ENCODE results near the gene DCAF6. TPM values are rescaled to one million over a fixed set of nuclear protein-coding genes. Genes with fewer than 3 reads are reported as not detected.

Gene DCAF6
- total RNA-seq, 6 experiments from 2014 or later: 52.5 to 59.4 (median 55.3) TPM

DNA sequence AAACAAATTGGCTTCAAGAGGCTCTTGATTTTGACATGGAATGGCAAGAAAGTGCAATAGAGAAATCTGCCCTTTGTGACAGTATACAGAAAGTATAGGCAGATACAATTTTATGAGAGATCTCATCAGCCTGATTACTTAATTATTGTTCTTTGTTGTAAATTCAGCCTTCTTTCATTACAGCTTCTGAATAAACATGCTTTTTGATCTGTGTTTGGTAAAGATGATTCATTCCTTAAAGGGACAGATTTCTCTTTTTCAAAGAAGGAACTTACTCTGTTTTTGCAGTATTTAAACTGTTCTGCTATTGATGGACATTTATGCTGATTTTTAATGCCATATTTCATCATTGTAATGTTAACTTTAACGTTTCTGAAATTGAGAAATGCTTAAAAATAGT is 14.1 kb downstream of the DCAF6 start:
- peaks cover 28% of the 10 kb centered on the region for H3K36me3 Mint-ChIP-seq (ENCODE audit: low read depth)
- DNase-seq: no peak
- TF ChIP-seq, protein P1, sequence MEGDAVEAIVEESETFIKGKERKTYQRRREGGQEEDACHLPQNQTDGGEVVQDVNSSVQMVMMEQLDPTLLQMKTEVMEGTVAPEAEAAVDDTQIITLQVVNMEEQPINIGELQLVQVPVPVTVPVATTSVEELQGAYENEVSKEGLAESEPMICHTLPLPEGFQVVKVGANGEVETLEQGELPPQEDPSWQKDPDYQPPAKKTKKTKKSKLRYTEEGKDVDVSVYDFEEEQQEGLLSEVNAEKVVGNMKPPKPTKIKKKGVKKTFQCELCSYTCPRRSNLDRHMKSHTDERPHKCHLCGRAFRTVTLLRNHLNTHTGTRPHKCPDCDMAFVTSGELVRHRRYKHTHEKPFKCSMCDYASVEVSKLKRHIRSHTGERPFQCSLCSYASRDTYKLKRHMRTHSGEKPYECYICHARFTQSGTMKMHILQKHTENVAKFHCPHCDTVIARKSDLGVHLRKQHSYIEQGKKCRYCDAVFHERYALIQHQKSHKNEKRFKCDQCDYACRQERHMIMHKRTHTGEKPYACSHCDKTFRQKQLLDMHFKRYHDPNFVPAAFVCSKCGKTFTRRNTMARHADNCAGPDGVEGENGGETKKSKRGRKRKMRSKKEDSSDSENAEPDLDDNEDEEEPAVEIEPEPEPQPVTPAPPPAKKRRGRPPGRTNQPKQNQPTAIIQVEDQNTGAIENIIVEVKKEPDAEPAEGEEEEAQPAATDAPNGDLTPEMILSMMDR (IDR thresholded peaks at IDR 0.05): no peak
- no peaks in the 10 kb centered on the region for H3K9me3 Mint-ChIP-seq
- H3K27ac Mint-ChIP-seq: no peak overlapping the region
- H3K4me3 Mint-ChIP-seq: no peak overlapping the region
- no peaks in the 10 kb centered on the region for H3K27me3 Mint-ChIP-seq (ENCODE audit: insufficient read depth)
- peaks cover 39% of the 10 kb centered on the region for H3K4me1 Mint-ChIP-seq (ENCODE audit: low read depth)

DNA sequence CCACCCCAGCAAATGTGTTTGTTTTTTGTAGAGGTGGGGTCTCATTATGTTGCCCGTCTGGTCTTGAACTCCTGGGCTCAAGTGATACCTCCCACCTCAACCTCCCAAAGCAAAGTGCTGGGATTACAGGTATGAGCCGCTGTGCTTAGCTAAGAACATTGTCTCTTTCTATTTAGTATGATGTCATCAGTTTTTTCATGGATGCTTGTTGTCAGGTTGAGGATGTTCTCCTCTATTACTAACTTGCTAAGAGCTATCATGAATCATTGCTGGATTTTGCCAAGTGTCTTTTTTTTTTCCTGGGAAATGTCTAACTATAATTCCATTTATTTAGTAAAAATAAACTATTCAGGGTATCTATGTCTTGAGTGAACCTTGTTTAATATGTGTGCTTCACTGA is 19.4 kb downstream of the DCAF6 start:
- Mint-ChIP-seq H3K4me3 (no peak overlapping the region), H3K27ac (peak overlapping the region; percentile 33; the same call in 1 of the 2 replicates), H3K4me1 (ENCODE audit: low read depth) (peaks cover 45% of the 10 kb centered on the region), H3K9me3 (no peaks in the 10 kb centered on the region), H3K27me3 (ENCODE audit: insufficient read depth) (no peaks in the 10 kb centered on the region), H3K36me3 (ENCODE audit: low read depth) (peaks cover 38% of the 10 kb centered on the region)
- no peak for DNase-seq
- TF ChIP-seq, protein P1 (IDR thresholded peaks at IDR 0.05): no peak

DNA sequence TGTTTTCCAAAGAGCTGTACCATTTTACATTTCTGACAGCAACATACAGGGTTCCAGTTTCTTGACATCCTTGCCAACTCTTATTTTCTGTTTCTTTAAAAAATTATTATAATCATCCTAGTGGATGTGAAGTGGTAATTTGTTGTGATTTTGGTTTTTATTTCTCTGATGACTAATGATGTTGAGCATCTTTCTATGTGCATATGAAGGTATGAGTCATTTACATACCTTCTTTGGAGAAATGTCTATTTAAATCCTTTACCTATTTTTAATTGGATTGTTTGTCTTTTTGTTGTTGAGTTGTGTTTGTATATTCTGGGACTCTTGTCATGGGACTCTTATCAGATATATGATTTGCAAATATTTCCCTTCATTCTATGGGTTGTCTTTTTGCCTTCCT is 21.2 kb downstream of the DCAF6 start:
- no peak overlapping the region for H3K4me3 Mint-ChIP-seq
- no peaks in the 10 kb centered on the region for H3K27me3 Mint-ChIP-seq (ENCODE audit: insufficient read depth)
- no peaks in the 10 kb centered on the region for H3K9me3 Mint-ChIP-seq
- peaks cover 46% of the 10 kb centered on the region for H3K36me3 Mint-ChIP-seq (ENCODE audit: low read depth)
- DNase-seq: peak; percentile 11
- TF ChIP-seq, protein P1 (IDR thresholded peaks at IDR 0.05): no peak
- peaks cover 41% of the 10 kb centered on the region for H3K4me1 Mint-ChIP-seq (ENCODE audit: low read depth)
- H3K27ac Mint-ChIP-seq: peak overlapping the region; percentile 7; the same call in 1 of the 2 replicates

DNA sequence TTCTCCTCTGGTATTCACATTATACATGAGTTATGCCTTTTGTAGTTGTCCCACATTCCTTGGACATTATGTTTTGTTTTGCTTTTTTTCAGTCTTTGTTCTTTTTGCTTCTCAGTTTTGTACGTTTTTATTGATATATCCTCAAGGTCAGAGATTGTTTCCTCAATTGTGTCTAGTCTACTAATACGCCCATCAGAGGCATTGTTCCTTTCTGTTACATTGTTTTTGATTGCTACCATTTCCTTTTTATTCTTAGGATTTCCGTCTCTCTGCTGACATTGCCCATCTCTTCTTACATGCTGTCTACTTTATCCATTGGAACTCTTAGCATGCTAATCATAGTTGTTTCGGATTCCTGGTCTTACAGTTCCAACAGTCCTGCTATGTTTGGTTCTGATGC is 28.2 kb downstream of the DCAF6 start:
- Mint-ChIP-seq H3K4me3 (no peak overlapping the region), H3K27me3 (ENCODE audit: insufficient read depth) (no peaks in the 10 kb centered on the region), H3K27ac (no peak overlapping the region), H3K4me1 (ENCODE audit: low read depth) (peaks cover 21% of the 10 kb centered on the region), H3K36me3 (ENCODE audit: low read depth) (peaks cover 42% of the 10 kb centered on the region), H3K9me3 (no peaks in the 10 kb centered on the region)
- TF ChIP-seq, protein P1 (IDR thresholded peaks at IDR 0.05): no peak
- no peak for DNase-seq

DNA sequence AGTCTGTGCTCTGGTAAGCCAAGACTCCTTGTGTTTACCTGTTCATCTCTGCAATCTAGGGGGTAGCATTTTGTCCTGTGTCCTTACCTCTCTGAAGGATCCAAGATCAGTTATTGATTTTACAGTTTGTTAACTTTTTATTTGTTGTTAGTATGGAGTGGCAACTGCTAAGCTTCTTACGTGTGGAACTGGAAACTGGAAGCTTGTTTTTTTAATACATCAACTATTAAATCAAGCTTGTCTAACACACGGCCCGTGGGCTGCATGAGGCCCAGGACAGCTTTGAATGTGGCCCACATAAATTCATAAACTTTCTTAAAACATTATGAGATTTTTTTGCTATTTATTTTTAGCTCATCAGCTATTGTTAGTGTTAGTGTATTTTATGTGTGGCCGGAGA is 29.6 kb downstream of the DCAF6 start:
- peaks cover 42% of the 10 kb centered on the region for H3K36me3 Mint-ChIP-seq (ENCODE audit: low read depth)
- H3K27ac Mint-ChIP-seq: no peak overlapping the region

More for the DNA sequence above, 29.6 kb downstream of the DCAF6 start:
- no peaks in the 10 kb centered on the region for H3K27me3 Mint-ChIP-seq (ENCODE audit: insufficient read depth)
- peaks cover 21% of the 10 kb centered on the region for H3K4me1 Mint-ChIP-seq (ENCODE audit: low read depth)
- DNase-seq: no peak
- TF ChIP-seq, protein P1 (IDR thresholded peaks at IDR 0.05): no peak
- H3K4me3 Mint-ChIP-seq: no peak overlapping the region
- H3K9me3 Mint-ChIP-seq: no peaks in the 10 kb centered on the region
